GM21717 (cell line): Measurements from ENCODE around the gene PCLO.
"Not testable (repeated sequence)": the region's sequence is repeated elsewhere in the genome, so short reads cannot be mapped to it uniquely, and the experiment has no call there.

Experiments
- ATAC-seq: cut with Tn5 transposase; IDR thresholded peaks from one replicate; pipeline ENCODE4 v1.9.1; 2021; ENCODE audit warnings: mild to moderate bottlenecking, moderate library complexity; ENCODE audit not compliant: unreplicated experiment

PCLO gene

GRCh38 chr7:83130623-83131545 is 31.8 kb downstream of the PCLO start:
- no peak for ATAC-seq

GRCh38 chr7:83130191-83130590 is 32.5 kb downstream of the PCLO start:
- ATAC-seq: no peak

- ATAC-seq: no peak
Observed at GRCh38 chr7:83119494-83119893, 43.2 kb downstream of the PCLO start.

- ATAC-seq: no peak
Observed at GRCh38 chr7:83119026-83119382, 43.7 kb downstream of the PCLO start.

GRCh38 chr7:83118347-83119025 is 44.2 kb downstream of the PCLO start:
- ATAC-seq: no peak

- no peak for ATAC-seq
Observed at GRCh38 chr7:83117466-83117865, 45.2 kb downstream of the PCLO start.

GRCh38 chr7:83111391-83111790 is 51.3 kb downstream of the PCLO start:
- no peak for ATAC-seq

- no peak for ATAC-seq
Observed at GRCh38 chr7:83109352-83109751, 53.3 kb downstream of the PCLO start.

- no peak for ATAC-seq
Observed at GRCh38 chr7:83105948-83106347, 56.7 kb downstream of the PCLO start.

- ATAC-seq: no peak
Observed at GRCh38 chr7:83105063-83105462, 57.6 kb downstream of the PCLO start.

GRCh38 chr7:83101530-83101929 is 61.2 kb downstream of the PCLO start:
- no peak for ATAC-seq

GRCh38 chr7:83096065-83096580 is 66.6 kb downstream of the PCLO start:
- no peak for ATAC-seq

- no peak for ATAC-seq
Observed at GRCh38 chr7:83085299-83085698, 77.4 kb downstream of the PCLO start.

- ATAC-seq: not testable (repeated sequence)
Observed at GRCh38 chr7:83079879-83080278, 82.8 kb downstream of the PCLO start.

GRCh38 chr7:83077328-83077727 is 85.4 kb downstream of the PCLO start:
- ATAC-seq: no peak

- ATAC-seq: no peak
Observed at GRCh38 chr7:83072576-83073517, 89.8 kb downstream of the PCLO start.

- no peak for ATAC-seq
Observed at GRCh38 chr7:83065714-83066113, 97.0 kb downstream of the PCLO start.

GRCh38 chr7:83060218-83060617 is 102.5 kb downstream of the PCLO start:
- ATAC-seq: no peak

GRCh38 chr7:83058667-83059066 is 104.0 kb downstream of the PCLO start:
- no peak for ATAC-seq

- ATAC-seq: no peak
Observed at GRCh38 chr7:83055197-83055596, 107.5 kb downstream of the PCLO start.

- no peak for ATAC-seq
Observed at GRCh38 chr7:83054472-83054871, 108.2 kb downstream of the PCLO start.
